Skeletal muscle satellite cell (primary cell): ENCODE results near the gene GRAP. TPM values are rescaled to one million over a fixed set of nuclear protein-coding genes. Genes with fewer than 3 reads are reported as not detected.

Source experiments
- H3K27me3 ChIP-seq: 2 replicates; pipeline ENCODE4 v1.7.0; 2013; ENCODE audit warnings: low read length; ENCODE audit not compliant: control insufficient read depth, insufficient read depth
- H3K36me3 ChIP-seq: 2 replicates; pipeline ENCODE4 v1.7.0; 2013; ENCODE audit warnings: mild to moderate bottlenecking, control low read depth, low read length; ENCODE audit not compliant: insufficient read depth
- H3K4me1 ChIP-seq: 2 replicates; pipeline ENCODE4 v1.7.0; 2013; ENCODE audit warnings: low read length; ENCODE audit not compliant: control insufficient read depth, insufficient read depth
- H3K4me2 ChIP-seq: 2 replicates; pipeline ENCODE4 v1.7.0; 2013; ENCODE audit warnings: mild to moderate bottlenecking, low read length
- H3K4me3 ChIP-seq: 2 replicates; pipeline ENCODE4 v1.7.0; 2013; ENCODE audit warnings: low read length
- H3K9ac ChIP-seq: 2 replicates; pipeline ENCODE4 v1.7.0; 2013; ENCODE audit warnings: mild to moderate bottlenecking, low read depth, low read length, moderate library complexity
- H3K9me3 ChIP-seq: replicated peaks from 2 replicates; pipeline ENCODE4 v1.7.0; 2013; ENCODE audit warnings: mild to moderate bottlenecking, control low read depth, low read length
- small RNA-seq: library from RNA; depleted of rRNA; stranded (forward); fragments of <200 nt; gene quantifications from one replicate; pipeline ENCODE3, GENCODE V24; 2012

GRAP gene

DNA sequence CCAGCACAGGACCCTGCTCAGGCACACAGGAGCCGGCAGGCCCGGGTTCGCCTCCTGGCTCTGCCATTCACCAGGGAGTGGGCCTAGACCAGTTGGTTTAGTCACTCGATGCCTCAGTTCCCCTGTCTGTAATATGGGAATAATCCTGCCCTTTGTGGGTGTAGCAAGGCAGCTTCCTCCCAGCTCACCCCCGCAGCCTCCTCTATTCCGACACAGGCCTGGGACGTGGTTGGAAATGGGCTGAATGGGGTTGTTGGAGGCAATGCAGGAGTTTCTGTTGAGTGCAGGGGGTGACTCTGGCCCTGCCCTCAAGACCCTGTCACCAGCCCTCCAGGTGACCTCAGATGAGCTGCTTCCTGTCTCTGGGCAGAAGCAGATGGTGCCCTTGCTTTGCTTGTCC lies 75.0 kb downstream of the GRAP start:
- Histone ChIP-seq H3K9me3 (no peaks in the 10 kb centered on the region), H3K9ac (no peak overlapping the region), H3K4me1 (peaks cover 28% of the 10 kb centered on the region), H3K27me3 (no peaks in the 10 kb centered on the region), H3K4me3 (no peak overlapping the region), H3K36me3 (peaks cover 23% of the 10 kb centered on the region), H3K4me2 (no peak overlapping the region)

Small RNAs within 50 kb of the gene (small RNA-seq; reads per million reads assigned to genes)
- gene AC090286.3 = not detected
